Activated B cell treated with CpG ODN at 0.5 μM for 24 hours (primary cell): ENCODE measurements around the gene BACE1. TPM values are rescaled to one million over a fixed set of nuclear protein-coding genes. Genes with fewer than 3 reads are reported as not detected.

Experiments used
- ATAC-seq: fragments of 200-7000 bp; cut with Tn5 transposase; one replicate; pipeline ENCODE4 v1.10.0; 2021; ENCODE audit warnings: low read depth, mild to moderate bottlenecking, moderate library complexity
- CTCF ChIA-PET: fragments of 350-600 bp; sonication (Branson Sonifier 250); formaldehyde crosslinking; loops from one replicate; lab custom pipeline; 2021; ENCODE audit warnings: antibody characterized with exemption; lab: Charles Lee
- POLR2A ChIA-PET: fragments of 350-600 bp; sonication (Branson Sonifier 250); formaldehyde crosslinking; loops from one replicate; lab custom pipeline; 2021; ENCODE audit warnings: antibody characterized with exemption; lab: Charles Lee
- DNase-seq: peaks from one replicate; pipeline ENCODE4 v3.0.0; 2022
- H3K27ac Mint-ChIP-seq: one replicate; pipeline ENCODE4 v1.8.0; 2020; ENCODE audit warnings: mixed read lengths
- H3K27me3 Mint-ChIP-seq: one replicate; pipeline ENCODE4 v1.8.0; 2021; ENCODE audit warnings: mixed read lengths
- H3K36me3 Mint-ChIP-seq: one replicate; pipeline ENCODE4 v1.8.0; 2021; ENCODE audit warnings: low read depth, mixed read lengths
- H3K4me1 Mint-ChIP-seq: one replicate; pipeline ENCODE4 v1.8.0; 2021; ENCODE audit warnings: mixed read lengths
- H3K4me3 Mint-ChIP-seq: one replicate; pipeline ENCODE4 v1.8.0; 2020; ENCODE audit warnings: mild to moderate bottlenecking, mixed read lengths
- H3K9me3 Mint-ChIP-seq: one replicate; pipeline ENCODE4 v1.8.0; 2020; ENCODE audit warnings: mixed read lengths
- CTCF ChIP-seq: fragments of 200-600 bp; IDR thresholded peaks from one replicate; pipeline ENCODE4 v1.8.0; 2022; ENCODE audit warnings: antibody characterized with exemption, mild to moderate bottlenecking
- intact Hi-C: fragments of 100-400 bp; cut with micrococcal nuclease; formaldehyde crosslinking; loops from one replicate; pipeline ENCODE4 v1.15.1; 2024
- total RNA-seq: library from RNA; stranded (reverse); gene quantifications from 2 replicates; pipeline ENCODE4 v1.2.3, GENCODE V29; 2022

BACE1 gene
- total RNA-seq, 1 donor from 2014 or later, result not detected

- Mint-ChIP-seq H3K4me1 (no peaks in the 10 kb centered on the region), H3K27me3 (no peaks in the 10 kb centered on the region), H3K27ac (no peak overlapping the region), H3K9me3 (no peaks in the 10 kb centered on the region), H3K4me3 (no peak overlapping the region), H3K36me3 (peaks cover 63% of the 10 kb centered on the region)
- TF ChIP-seq CTCF, result no peak
- DNase-seq (no peak), ATAC-seq (no peak)
- CTCF ChIA-PET, result no interaction called here
- POLR2A ChIA-PET, result no interaction called here
- intact Hi-C loops, result no loop called here
These were observed 21.0 kb upstream of the BACE1 start for GRCh38 chr11:117337076-117337475.

- H3K27ac Mint-ChIP-seq, result no peak overlapping the region
- TF ChIP-seq CTCF, result no peak
- ATAC-seq (no peak), DNase-seq (no peak)
- no peaks in the 10 kb centered on the region for H3K9me3 Mint-ChIP-seq
- peaks cover 52% of the 10 kb centered on the region for H3K36me3 Mint-ChIP-seq
- ChIA-PET CTCF (no interaction called here), POLR2A (no interaction called here)
- H3K4me3 Mint-ChIP-seq, result no peak overlapping the region
- H3K4me1 Mint-ChIP-seq, result no peaks in the 10 kb centered on the region
- no peaks in the 10 kb centered on the region for H3K27me3 Mint-ChIP-seq
- intact Hi-C loops, result no loop called here
These were observed 19.3 kb upstream of the BACE1 start for GRCh38 chr11:117335399-117335798.

GRCh38 chr11:117334896-117335295 lies 18.8 kb upstream of the BACE1 start:
- ATAC-seq, result no peak
- H3K9me3 Mint-ChIP-seq, result no peaks in the 10 kb centered on the region
- no peak overlapping the region for H3K27ac Mint-ChIP-seq
- no peak for DNase-seq
- peaks cover 47% of the 10 kb centered on the region for H3K36me3 Mint-ChIP-seq
- intact Hi-C loops, result no loop called here
- no peaks in the 10 kb centered on the region for H3K27me3 Mint-ChIP-seq
- POLR2A ChIA-PET, result no interaction called here
- no peak overlapping the region for H3K4me3 Mint-ChIP-seq
- no peaks in the 10 kb centered on the region for H3K4me1 Mint-ChIP-seq
- TF ChIP-seq CTCF, result no peak
- CTCF ChIA-PET, result no interaction called here

GRCh38 chr11:117333917-117334316 lies 17.9 kb upstream of the BACE1 start:
- no peak for DNase-seq
- H3K9me3 Mint-ChIP-seq, result no peaks in the 10 kb centered on the region
- no peak overlapping the region for H3K27ac Mint-ChIP-seq
- no peak for TF ChIP-seq CTCF
- ChIA-PET POLR2A (no interaction called here), CTCF (no interaction called here)
- no peak for ATAC-seq
- H3K27me3 Mint-ChIP-seq, result no peaks in the 10 kb centered on the region
- H3K36me3 Mint-ChIP-seq, result peaks cover 40% of the 10 kb centered on the region
- no peak overlapping the region for H3K4me3 Mint-ChIP-seq
- no peaks in the 10 kb centered on the region for H3K4me1 Mint-ChIP-seq
- intact Hi-C loops, result no loop called here

- no peaks in the 10 kb centered on the region for H3K9me3 Mint-ChIP-seq
- peaks cover 29% of the 10 kb centered on the region for H3K36me3 Mint-ChIP-seq
- H3K27me3 Mint-ChIP-seq, result no peaks in the 10 kb centered on the region
- no peak overlapping the region for H3K27ac Mint-ChIP-seq
- ChIA-PET POLR2A (interaction anchor here (0.6 kb wide), 1 partner anchor 39 kb away, joined by 4 read pairs; no protein-coding TSS in a partner anchor), CTCF (no interaction called here)
- intact Hi-C loops, result no loop called here
- TF ChIP-seq CTCF, result no peak
- H3K4me1 Mint-ChIP-seq, result no peaks in the 10 kb centered on the region
- DNase-seq (no peak), ATAC-seq (no peak)
- no peak overlapping the region for H3K4me3 Mint-ChIP-seq
These were observed 16.8 kb upstream of the BACE1 start for GRCh38 chr11:117332843-117333242.
